GM21381 (cell line): ENCODE results near the gene MYBBP1A.
"Not testable (repeated sequence)": the region's sequence is repeated elsewhere in the genome, so short reads cannot be mapped to it uniquely, and the experiment has no call there.

ENCODE experiments used
- ATAC-seq: cut with Tn5 transposase; IDR thresholded peaks from one replicate; pipeline ENCODE4 v1.9.1; 2021; ENCODE audit warnings: mild to moderate bottlenecking, moderate library complexity; ENCODE audit not compliant: unreplicated experiment

MYBBP1A gene

DNA sequence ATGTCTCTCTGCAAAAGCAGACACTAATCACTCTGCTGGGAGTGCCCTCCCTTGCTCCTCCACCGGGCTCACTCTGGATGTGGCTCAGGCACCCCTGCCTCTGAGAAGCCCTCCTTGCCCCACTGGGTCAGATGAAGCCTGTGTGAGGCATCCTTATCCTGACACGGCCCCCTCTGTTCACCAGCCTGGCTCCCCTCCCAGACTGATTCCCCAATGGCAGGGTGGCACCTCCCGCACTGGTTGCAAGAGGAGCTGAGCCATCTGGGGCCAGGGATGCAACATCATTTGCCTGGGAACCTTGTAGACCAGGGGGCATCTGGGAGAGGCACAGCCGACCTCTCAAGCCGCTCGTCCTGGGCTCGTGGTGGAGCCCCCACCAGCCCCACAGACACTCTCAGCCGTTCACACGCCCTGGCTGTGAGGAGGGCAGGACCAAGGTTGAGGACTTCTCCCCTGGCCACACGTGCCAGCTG, 35.8 kb upstream of the MYBBP1A start:
- ATAC-seq: no peak

DNA sequence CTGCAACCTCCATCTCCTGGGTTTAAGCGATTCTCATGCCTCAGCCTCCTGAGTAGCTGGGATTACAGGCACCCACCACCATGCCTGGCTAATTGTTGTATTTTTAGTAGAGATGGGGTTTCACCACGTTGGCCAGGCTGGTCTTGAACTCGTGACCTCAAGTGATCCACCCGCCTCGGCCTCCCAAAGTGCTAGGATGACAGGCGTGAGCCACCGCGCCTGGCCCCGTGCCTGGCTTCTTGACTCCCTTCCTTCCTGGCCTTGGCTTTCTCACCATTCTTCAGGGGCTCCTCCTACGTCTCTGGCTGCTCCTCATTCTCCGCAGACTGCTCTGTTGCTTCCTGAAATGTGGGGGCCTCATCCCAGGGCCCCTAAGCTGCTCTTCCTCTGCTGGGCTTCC, 34.9 kb upstream of the MYBBP1A start:
- not testable (repeated sequence) for ATAC-seq

DNA sequence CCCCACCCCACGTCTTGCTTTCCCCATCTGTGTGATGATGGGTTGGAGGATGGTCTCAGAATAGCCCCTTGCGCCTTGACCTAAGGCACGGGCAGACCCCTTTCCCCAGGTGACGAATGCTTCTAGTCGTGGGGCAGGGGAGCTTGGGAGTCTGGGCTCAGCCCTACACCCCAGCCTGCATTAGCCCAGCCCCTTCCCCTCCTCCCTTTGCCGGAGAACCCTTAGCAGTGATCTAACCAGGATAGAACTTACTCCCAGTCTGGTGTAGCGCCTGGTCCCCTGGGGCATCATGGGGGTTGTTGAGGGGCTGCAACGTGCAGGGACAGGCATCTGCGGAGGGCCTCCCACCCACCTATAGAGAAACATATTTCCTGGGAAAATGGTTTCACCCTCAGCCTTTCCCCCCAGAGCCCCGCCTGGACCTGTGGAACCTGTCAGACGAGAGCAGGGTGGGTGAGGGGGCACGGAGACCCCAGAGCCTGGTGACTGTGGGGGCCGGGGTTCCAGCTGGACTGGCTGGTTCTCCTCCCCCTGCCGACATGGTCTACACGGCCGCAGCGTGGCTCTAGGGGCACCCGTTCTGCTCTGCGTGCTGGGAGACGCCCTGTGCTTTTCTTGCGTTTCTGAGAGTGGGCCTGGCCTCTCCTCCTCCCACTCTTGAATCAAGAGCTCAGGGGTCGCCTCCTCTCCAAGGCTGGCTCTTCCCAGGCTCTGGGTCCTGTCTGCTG, 33.9 kb upstream of the MYBBP1A start:
- no peak for ATAC-seq

DNA sequence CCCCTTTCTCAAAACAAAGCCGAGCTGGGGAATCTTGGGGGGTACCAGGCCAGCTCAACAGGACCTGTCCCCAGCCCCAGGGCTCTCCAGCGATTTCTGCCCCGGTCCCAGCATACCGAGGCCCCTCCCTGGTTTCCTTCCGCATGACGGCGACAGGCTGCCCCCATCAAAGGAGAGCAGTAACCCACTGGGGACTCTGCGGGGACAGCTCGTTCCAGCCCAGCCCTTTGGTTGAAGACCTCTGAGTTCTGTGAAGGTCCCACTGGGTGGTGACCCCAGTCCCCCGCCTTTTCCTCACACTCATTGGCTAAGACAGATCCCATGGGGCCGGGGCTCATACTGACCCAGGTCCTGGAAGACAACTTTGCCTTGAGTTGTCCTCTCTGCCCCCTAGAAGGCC, 33.2 kb upstream of the MYBBP1A start:
- ATAC-seq: no peak

DNA sequence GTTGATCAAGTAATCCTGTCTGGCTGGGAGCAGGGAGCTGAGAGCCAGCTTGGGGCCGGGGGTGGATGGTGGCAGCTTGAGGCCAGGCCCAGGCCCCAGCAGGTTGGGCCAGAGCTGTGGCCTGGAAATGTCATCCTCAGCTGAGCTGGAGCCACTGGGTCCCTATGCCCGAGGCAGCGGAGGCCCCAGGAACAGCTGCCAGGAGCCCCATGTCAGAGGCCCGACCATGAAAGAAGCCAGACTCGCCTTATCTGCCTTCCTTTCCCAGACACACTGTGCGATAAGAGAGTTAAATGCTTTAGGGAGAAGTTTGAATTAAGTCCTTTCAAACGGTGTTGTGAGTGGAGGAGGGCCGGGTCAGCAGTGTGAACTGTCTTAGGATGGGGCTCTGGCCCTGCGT, 32.6 kb upstream of the MYBBP1A start:
- no peak for ATAC-seq

DNA sequence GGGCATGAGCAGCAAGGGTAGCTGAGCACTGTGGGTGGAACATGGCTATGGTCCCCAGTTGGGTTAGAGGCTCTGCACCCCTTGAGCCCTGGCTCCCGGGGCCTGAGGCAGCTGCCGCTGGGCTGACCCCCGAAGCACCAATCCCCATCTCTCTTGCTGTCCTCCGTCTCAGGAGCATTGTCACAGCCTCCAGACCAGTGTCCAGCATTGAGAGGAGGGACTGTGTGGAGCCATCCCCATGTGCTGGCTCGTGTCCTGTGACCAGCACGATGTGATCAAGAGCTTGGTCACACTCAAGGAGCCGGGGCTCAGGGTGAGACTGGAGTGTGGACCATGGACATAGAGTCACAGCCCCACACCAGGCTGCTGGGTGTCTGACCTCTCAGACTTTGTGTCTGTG, 32.0 kb upstream of the MYBBP1A start:
- ATAC-seq: no peak

DNA sequence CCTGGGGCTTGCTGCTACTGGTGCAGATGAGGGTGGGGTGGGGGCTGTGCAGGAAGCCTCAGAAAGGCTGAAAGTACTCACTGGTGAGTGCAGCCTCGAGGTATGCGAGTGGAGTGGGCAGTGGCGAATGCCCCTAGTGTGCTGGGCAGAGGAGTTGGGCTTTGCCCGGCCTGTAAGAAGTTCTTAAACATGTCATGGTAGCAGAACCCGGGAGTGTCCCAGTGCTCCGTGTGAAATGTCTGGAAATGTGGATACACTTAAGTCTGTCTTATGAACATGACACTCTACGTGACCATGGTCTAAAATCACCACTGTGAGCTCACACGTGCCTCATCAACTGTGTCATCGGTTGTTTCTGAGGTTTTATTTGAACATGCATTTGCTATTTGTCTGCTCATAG, 30.9 kb upstream of the MYBBP1A start:
- no peak for ATAC-seq

DNA sequence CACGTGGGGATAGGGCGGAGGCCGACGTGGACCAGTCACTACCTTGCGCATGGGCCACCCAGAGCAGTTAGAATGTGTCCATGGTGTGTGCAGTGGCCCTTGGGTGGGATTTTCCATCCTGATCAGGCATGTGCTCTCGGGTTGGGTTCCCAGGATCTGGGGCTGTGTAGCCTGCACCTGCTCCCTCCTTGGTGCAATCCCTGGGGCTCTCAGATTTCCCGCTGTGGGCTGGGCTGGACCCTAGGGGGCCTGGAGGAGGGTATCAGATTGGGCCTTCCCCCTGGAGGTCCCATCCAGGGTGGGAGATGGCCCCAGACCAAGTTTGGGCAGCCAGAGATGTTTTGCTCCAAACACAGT, 30.4 kb upstream of the MYBBP1A start:
- ATAC-seq: no peak

DNA sequence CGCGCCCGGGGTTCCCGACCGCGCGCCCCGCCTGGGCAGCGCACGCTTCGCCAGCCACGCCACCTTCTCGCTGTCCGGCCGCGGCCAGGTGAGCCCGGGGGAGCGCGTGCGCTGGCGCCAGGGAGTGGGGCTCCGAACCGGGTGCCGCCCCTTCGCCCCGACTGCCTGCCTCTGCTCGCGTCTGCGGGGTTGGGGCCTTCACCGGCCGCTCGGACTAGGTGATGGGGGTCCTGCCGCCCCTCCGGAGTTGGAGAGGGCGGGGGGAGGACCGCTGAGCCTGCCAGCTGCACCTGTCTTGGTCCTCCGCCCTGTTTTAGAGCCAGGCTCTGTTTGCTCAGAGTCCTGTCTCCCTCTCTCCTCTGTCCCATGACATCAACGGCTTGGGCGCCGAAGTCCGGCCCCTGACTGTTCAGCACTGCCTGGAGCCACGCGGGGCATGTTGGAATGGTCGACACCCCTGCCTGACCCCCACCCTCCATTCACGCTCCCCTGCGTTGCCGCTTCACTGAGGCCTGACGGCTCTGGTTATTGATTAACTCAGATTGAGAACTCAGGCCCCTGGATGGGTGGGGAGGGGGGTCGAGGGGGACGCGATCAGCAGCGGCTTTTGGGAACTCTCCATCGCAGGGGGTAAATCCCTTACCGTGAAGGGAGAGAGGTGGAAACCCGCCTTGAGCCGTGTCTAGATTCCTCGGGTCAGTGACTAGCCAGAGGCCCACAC, 29.9 kb upstream of the MYBBP1A start:
- ATAC-seq: no peak

DNA sequence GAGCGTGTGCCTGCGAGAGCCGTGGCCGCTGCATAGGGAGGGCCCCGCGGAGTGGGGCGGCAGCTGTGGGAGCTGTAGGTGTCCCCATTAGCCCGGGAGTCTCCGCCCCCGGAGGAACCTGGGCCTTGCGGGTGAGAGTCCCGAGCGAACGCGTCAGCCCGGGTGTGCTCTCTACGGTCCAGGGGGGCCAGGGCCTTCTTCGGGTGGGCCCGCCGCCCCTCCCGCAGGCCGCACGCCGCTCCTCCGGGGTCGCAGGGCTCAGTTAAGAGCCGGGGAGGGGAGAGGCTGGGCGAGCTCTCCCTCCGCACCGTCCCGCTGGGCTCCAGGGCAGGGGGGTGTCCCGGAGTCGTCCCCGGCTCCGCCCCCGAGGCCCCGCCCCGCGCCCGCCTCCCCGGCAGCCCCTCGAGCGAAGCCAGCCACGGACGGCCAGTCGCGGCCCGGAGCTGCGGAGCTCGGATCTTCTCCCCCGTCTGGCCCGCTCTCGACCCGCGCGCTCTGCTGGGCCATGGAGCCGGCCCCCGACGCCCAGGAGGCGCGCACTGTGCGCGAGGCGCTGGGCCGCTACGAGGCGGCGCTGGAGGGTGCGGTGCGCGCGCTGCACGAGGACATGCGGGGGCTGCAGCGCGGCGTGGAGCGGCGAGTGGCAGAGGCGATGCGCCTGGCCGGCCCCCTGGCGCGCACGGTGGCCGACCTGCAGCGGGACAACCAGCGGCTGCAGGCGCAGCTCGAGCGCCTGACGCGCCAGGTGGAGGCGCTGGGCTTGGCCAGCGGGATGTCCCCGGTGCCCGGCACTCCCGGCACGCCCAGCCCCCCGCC, 29.1 kb upstream of the MYBBP1A start, which contains the start of gene SMTNL2:
Gene SMTNL2 (plus strand): TSS at position 429 of the 816 bp plus-strand sequence. CDS start 77 bp downstream, at position 506.
- no peak for ATAC-seq

DNA sequence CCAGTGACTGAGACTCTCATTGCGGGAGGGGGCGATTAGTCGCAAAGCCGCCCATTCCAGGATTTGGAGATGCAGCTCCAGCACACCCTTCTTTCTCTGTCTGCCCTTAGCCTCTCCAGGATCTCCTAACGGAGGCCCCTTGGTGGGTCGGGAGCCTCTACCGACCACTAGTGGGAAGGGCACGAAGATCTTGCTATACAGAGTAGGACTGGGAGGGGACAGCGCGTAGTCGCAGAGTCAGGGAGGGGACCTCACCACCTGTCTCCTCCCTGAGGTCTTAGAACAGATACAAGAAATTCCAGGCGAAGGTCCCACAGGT, 28.6 kb upstream of the MYBBP1A start:
- no peak for ATAC-seq

DNA sequence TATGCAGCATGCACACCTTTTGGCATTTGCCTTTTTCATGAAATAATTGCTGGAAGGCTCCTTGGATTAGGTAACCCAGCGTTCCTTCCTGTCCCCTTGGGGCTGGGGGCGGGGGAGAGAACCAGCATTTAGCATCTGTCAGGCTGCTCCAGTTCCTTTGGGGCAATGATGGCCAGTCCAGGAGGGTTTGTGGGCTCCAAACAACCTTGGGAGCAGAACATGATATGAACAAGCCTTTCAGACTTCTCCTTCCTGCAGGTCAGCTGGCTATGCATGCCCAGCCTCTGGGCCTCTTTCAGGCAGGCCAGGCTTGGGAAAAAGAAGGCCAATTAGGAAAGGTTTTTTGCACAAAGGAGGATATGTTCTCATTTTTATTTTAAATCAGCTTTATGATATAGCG, 28.0 kb upstream of the MYBBP1A start:
- ATAC-seq: no peak

DNA sequence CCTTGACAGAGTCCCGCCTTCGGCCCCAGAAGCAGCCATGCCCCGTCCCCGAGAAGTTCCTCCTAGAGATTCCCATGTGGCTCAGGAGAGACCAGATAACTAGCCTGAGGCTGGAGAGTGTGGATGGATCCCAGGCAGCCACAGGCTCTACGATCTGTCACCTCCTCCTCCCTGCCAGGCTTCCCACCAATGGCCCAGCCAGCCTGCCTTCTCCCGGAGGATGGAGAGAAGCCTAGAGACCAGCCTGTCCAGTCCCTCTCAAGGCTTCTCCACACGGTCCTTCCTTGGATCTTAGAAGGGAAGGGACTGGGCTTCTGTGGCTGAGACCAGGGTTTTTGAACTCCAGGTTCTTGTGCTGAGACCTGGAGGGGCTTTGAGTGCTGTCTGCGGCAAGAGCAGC, 27.5 kb upstream of the MYBBP1A start:
- ATAC-seq: no peak

DNA sequence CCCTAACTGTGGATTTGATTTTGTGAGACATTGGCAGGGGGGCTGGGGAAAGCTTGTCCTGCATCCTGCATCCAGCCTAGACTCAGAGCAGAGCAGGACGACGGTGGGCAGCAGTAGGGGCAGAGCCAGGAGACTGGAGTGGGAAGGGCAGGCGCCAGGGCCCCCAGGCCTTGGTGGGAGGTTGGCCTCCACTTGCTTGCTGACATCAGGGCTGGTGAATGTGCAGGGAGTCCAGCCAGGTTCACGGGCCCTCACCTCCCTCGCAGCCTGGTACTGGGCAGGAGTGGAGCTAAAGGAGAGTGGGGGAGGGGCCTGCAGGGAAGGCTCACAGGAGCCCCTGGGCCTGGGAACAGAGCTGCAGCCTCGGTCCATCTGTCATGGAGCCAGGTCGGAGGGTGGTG, 26.9 kb upstream of the MYBBP1A start:
- ATAC-seq: no peak

DNA sequence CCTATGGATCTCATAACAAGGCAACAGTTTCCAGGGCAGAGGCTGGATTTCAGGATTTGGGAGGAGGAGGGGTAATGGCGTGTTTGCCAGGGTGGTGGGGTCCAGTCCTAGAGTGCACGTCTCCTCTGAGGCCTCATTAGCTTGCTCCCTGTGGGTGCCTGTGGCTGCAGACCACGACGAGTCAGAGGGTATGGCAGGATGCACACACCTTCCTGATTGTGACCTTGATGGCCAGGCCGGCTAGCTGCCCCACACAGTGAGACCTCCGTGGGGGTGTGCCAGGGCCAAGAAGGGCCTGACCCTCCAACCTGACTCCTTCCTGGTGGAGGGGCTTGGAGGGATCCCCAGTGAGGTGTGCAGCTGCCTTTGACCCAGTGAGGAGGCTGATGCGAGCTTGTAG, 25.1 kb upstream of the MYBBP1A start:
- no peak for ATAC-seq

DNA sequence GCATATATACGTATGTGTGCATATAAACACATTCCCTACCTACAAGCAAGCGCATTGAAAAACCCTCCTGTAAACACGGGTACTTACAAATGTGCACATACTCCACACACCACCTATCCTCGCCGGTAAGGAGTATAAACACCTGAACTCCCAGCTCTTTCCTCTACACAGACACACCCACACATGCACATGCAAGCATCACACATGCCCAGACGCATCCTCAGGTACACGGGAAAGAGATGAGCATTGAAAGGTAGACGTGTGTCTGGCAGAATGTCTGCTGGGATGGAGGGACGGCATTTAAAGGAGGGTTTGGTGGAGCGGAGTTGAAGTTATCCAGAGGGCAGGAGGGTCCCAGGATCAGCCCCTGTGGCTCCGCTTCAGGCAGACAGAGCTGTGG, 24.5 kb upstream of the MYBBP1A start:
- ATAC-seq: no peak

DNA sequence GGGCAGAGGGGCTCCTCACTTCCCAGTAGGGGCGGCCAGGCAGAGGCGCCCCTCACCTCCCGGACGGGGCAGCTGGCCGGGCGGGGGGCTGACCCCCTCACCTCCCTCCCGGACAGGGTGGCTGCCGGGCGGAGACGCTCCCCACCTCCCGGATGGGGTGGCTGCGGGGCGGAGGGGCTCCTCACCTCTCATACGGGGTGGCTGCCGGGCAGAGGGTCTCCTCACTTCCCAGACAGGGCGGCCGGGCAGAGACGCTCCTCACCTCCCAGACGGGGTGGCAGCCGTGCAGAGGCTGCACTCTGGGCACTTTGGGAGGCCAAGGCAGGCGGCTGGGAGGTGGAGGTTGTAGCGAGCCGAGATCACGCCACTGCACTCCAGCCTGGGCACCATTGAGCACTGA, 23.2 kb upstream of the MYBBP1A start:
- not testable (repeated sequence) for ATAC-seq

DNA sequence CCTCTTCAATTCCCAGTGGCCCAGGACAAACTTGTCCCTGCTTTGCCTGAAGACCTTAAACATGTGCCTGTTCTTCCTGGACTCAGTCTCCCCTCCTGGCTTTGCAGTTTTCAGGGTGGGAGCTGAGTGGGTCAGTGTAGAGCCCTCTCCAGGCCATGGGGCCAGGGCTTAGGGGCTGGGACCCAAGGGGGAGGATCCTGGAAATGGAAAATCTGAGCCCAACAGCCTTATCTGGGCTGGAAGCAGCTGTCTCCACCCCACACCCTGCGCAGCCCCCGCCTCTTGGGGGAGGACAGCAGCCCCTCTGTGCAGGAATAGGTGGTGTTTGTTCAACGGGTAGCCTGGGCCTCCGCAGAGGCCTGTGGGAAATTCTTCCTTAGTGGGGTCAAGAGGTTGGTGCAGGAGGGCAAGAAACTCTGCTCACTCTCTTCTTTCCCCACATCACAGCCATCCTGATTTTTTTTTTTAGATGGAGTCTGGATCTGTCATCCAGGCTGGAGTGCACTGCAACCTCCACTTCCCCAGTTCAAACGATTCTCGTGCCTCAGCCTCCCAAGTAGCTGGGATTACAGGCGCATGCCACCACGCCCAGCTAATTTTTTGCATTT, 22.3 kb upstream of the MYBBP1A start:
- ATAC-seq: no peak

DNA sequence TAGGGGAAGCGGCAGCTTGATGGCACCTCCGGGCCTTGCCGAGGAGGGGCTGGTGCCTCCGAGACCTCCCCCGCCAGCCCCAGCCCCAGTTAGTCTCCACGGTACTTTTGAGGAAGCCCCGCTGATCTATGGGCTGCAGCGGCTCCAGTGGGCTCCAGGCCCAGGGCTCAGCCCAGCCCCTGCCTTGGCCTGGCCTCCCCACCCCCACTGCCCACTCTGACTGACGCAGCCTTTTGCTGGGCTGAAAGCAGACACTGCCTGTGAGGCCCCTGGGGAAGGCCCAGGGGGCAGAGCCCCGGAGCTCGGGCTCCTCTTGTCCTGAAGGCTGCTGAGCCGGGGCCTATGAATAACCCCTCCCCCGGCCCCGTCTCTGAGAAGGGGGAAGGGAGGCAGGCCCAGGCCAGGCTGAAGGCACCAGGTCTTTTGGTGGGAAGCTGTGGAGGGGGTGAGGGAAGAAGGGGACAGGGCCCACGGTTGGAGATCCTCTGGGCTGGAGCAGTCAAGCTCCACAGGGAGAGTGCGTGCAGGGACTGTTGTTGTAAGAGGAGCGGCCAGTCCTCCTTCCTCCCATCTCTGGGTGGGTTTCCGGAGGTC, 21.6 kb upstream of the MYBBP1A start:
- no peak for ATAC-seq

DNA sequence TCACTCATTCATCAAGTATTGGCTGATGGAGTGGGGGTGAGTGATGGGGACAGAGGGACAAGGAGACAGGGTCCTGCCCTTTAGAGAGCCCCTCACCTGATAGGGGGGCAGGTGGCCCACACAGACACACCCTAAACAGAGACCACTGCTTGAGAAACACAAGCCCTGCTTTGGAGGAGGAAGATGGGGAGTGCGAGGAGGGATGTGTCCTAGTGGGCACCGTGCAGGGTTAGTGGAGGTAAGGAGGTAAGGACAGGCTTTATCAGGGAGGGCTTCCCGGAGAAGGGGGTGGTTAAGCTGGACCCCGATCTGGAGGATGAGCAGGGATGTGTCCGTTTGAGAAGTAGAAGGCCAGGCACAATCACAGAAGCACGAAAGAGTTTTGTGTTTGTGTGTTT, 21.0 kb upstream of the MYBBP1A start:
- ATAC-seq: no peak

DNA sequence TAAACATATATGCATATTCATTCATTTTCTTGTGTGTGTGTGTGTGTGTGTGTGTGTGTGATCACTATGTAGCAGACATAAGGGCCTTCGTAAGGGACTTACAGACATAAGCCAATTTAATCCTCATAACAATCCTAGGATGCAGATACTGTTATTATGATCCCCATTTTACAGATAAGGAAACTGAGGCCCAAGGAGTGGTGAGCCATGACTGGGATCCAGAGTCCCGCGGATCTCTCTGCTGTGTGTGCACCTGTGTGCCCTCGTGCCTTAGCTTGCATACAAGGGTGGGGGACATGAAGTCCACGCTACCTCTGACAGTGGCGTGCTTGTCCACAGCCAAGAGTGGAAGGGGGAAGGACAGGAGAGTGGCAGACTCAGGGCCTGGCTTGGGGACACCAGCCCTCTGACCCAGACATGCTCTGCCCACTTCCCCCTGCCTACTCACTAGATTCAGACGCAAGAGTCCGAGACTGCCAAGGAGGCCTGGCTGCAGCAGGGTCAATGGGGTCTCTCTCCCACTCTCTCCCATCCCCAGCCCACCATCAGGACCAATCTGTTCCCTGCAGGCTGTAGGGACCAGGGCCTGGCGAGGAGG, 19.4 kb upstream of the MYBBP1A start:
- ATAC-seq: no peak
